ENCODE results near the gene PIK3R4.

PIK3R4 gene

GRCh38 chr3:130743354-130743753 is 3.3 kb downstream of the PIK3R4 start:
- no peak for DNase-seq (ENCODE audit: low read depth in 1 of 2, low spot score in 1 of 2)

DNA sequence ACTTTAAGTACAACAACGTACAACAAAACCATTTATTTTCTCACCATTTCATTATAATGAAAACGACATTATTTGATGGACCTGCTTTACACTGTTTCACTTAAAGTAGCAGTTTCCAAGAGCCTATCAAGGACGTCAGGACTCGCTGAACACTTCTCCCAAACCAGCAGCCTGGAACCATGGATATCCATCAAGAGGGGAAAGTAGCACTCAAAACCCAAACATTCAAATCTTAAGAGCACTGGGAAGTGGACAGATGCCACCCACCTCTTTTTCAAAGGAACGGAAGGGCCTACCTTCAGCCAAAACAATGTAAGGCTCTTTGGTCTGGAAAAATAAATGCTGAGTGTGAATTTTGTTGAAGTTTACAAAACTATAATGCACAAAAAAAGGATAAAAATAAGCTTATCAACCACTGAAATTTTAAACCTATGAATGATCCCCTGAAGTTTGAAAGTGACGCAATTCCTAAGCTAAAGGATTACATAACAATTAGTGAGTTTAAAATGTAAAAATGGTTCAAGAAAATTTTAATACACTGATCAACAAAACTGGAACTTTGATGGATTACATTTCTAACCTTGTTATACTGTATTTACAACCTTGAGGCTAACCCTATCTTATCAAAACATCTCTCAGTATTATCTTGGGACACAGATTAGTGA is 4.6 kb downstream of the PIK3R4 start:
- no peak for DNase-seq (ENCODE audit: low read depth in 1 of 2, low spot score in 1 of 2)

- no peak for DNase-seq (ENCODE audit: low read depth in 1 of 2, low spot score in 1 of 2)
Observed at GRCh38 chr3:130739848-130740247, 6.8 kb downstream of the PIK3R4 start.

- DNase-seq (ENCODE audit: low read depth in 1 of 2, low spot score in 1 of 2), result no peak
Observed at GRCh38 chr3:130738241-130738640, 8.4 kb downstream of the PIK3R4 start.

GRCh38 chr3:130737622-130738021 is 9.0 kb downstream of the PIK3R4 start:
- DNase-seq (ENCODE audit: low read depth in 1 of 2, low spot score in 1 of 2), result no peak

DNA sequence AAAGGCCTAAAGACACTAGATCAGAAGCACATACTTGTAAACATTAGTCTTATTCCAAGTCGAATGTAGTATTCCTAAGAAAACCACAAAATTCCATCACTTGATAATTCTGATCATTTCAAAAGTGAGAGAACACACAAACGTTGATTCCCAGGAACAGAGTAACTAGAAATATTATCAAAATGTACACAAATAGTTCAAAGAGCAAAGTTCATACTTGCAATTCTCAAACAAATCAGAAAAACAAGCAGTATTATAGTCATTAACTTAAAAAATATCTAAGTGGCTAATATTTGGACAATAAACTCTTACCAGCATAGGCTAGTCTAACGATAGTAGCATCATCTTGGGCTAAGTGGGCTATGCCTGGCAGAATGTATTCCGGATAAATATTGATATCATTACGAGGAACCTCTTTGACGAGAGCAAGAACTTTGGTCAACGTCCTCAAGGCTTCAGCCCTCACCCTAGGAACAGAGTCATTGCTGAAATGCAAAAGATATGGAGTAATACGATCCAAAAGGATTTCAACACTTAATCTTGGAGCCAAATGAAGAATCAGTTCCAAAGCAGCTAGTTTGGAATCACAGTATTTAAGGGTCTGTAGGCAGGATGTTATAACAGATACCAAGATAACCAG is 13.3 kb downstream of the PIK3R4 start:
- no peak for DNase-seq (ENCODE audit: low read depth in 1 of 2, low spot score in 1 of 2)

DNA sequence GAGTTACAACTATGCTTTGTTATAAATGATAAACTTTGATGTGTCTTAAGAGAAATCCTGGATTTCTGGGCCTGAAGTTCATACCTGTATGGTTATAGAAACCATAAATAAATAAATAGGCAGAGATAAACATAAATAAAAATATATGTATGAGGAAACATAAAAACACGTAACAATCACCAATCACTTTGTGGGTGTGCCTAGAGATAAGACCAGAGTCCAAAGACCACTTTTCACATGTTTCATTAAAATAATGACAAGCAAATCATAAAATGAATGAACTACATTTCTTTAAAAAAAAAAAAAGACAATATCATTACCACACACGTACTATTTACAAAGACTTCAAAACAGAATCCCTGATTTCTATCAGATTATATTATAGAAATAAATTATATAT is 14.1 kb downstream of the PIK3R4 start:
- DNase-seq (ENCODE audit: low read depth in 1 of 2, low spot score in 1 of 2), result no peak

- no peak for DNase-seq (ENCODE audit: low read depth in 1 of 2, low spot score in 1 of 2)
Observed at GRCh38 chr3:130731817-130732216, 14.8 kb downstream of the PIK3R4 start.

GRCh38 chr3:130729154-130729553 is 17.5 kb downstream of the PIK3R4 start:
- DNase-seq (ENCODE audit: low read depth in 1 of 2, low spot score in 1 of 2), result no peak

GRCh38 chr3:130728037-130728436 is 18.6 kb downstream of the PIK3R4 start:
- DNase-seq (ENCODE audit: low read depth in 1 of 2, low spot score in 1 of 2), result no peak

GRCh38 chr3:130725746-130726145 is 20.9 kb downstream of the PIK3R4 start:
- no peak for DNase-seq (ENCODE audit: low read depth in 1 of 2, low spot score in 1 of 2)

DNA sequence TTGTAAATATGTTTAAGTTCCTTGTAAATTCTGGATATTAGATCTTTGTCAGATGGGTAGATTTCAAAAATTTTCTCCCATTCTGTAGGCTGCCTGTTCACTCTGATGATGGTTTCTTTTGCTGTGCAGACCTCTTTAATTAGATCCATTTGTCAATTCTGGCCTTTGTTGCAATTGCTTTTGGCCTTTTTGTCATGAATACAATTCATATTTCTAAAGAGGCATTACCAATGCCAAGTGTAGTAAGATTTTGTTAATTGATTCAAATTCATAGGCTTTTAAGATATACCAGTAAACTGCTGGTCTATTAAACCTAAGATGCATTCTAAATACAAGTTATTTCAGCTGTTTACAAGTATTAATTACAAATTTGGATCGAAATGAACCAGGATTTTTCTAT is 31.0 kb downstream of the PIK3R4 start:
- no peak for DNase-seq (ENCODE audit: low read depth in 1 of 2, low spot score in 1 of 2)

DNA sequence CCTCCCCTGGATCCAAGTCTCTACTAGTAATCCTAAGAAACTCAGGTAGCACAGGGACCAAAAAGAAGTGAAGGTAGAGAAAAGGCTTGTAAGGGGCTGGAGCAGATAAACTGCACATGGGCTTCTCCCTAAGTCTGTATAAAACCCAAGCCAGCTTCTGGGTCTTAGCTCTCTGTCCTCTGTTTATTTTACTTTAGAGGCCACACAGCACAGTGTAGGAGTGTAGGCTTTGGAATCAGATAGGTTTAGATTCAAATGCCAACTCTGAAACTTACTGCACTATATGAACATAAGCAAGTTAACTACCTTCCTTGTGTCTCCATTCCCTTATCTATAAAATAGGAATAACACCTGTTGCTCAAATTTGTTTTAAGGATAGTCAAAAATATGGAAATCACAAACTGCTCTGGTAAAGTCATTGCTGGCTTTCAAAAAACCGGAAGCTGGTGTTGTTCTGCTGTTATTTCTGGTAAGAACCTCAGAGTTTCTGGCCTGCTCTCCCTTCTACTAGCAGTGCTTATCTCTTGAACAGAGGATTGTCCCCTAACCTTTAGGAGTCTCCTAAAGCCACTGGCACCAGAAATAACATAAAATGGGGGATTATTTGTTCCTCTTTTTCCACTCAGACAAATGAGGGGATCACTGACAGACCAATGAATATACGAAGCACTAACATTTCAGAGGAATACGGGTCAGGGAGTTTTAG is 33.8 kb downstream of the PIK3R4 start:
- DNase-seq (ENCODE audit: low read depth in 1 of 2, low spot score in 1 of 2), result no peak

GRCh38 chr3:130711565-130712324 is 34.9 kb downstream of the PIK3R4 start:
- DNase-seq (ENCODE audit: low read depth in 1 of 2, low spot score in 1 of 2), result no peak

- DNase-seq (ENCODE audit: low read depth in 1 of 2, low spot score in 1 of 2), result no peak
Observed at GRCh38 chr3:130709671-130710070, 37.0 kb downstream of the PIK3R4 start.

DNA sequence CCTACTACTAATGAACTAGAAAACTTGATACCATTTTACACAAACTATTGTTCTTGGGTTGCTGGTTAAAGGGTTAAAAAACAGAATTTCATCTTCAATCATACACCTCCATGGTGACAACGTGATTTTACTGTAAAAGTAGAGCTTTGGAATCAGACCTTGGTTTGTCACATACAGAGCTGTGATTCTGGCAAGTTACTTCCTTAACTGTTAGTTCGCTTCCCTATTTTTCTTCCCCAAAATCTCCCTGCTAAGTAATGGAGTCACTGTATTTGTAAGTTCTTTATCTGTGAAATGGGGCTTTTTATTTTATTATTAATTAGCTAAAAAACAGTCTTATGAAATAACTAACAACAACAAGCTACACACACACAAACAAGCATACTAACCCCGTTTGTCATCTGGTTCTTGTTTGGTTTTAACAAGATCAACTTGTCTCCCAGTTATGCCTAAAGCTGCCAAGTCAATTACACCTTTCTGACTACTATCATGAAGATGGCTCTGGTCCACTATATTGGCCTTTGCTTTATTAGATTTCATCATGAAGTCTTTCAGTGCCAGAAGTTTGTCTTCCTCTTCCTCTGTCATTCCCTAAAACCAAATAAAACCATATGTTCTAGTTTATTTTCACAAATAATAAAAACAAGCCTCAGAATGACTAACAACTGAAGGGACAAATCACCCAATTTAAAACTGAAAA is 38.6 kb downstream of the PIK3R4 start:
- DNase-seq (ENCODE audit: low read depth in 1 of 2, low spot score in 1 of 2), result no peak

GRCh38 chr3:130705501-130705900 is 41.1 kb downstream of the PIK3R4 start:
- no peak for DNase-seq (ENCODE audit: low read depth in 1 of 2, low spot score in 1 of 2)

DNA sequence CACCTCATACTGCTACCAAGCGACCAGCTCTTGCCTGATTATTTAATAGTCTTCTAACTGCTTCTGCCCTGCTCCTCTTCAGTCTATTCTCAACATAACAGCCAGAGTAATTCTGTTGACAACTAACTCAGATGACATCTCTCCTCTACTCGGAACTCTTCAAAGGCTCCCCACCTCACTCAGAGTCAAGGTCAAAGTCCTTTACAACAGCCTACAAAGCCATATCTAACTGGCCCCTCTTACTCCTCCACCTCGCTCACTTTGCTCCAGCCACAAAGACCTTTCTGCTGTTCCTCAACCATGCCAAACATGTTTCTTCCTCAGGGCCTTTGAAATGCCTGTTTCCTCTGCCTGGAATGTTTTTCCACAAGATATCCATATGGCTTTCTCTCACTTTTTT is 43.6 kb downstream of the PIK3R4 start:
- no peak for DNase-seq (ENCODE audit: low read depth in 1 of 2, low spot score in 1 of 2)

DNA sequence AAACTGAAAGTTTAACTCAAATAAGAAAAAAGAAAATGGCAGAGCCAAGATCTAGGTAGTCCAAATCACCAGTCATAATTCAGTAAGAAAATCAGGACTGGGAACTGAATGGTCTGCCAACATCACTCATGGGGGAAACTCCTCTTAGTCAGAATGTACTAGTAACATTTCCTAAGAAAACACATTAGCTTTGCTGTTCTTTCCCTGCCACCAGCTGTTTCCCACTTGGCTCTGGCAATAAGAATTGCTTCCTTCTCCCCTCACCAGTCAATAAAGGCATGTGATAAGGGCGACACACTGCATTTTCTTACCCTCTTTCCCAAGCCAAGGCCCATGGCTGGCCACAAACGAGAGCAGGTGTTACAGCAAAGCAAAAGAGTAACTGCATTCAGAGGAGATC is 46.1 kb downstream of the PIK3R4 start:
- DNase-seq (ENCODE audit: low read depth in 1 of 2, low spot score in 1 of 2), result no peak

- no peak for DNase-seq (ENCODE audit: low read depth in 1 of 2, low spot score in 1 of 2)
Observed at GRCh38 chr3:130699765-130700164, 46.9 kb downstream of the PIK3R4 start.

- DNase-seq (ENCODE audit: low read depth in 1 of 2, low spot score in 1 of 2), result no peak
Observed at GRCh38 chr3:130693314-130693713, 53.3 kb downstream of the PIK3R4 start.
